K562 (cell line): ENCODE data around the gene ARMC6. TPM values are rescaled to one million over a fixed set of nuclear protein-coding genes. Genes with fewer than 3 reads are reported as not detected.

Experiments
- CCAR2 ChIP-seq: fragments of 200-400 bp; formaldehyde crosslinking; IDR thresholded peaks from 2 replicates; pipeline ENCODE4 v1.6.1; 2017; ENCODE audit warnings: mild to moderate bottlenecking, low read depth, low read length
- CEBPB ChIP-seq: fragments of 450-650 bp; IDR thresholded peaks from 2 replicates; pipeline ENCODE4 v1.6.1; 2016; ENCODE audit warnings: missing genetic modification characterization, missing compliant biosample characterization
- HSF4 ChIP-seq: fragments of 250-450 bp; sonication (Bioruptor Pico); IDR thresholded peaks from 2 replicates; pipeline ENCODE4 v2.1.2; 2022; ENCODE audit warnings: mild to moderate bottlenecking, moderate library complexity, borderline replicate concordance
- LCOR ChIP-seq: sonication (generic); formaldehyde crosslinking; IDR thresholded peaks from 2 replicates; pipeline ENCODE4 v1.8.0; 2022; ENCODE audit warnings: mild to moderate bottlenecking, missing genetic modification reagents
- MCM7 ChIP-seq, 2 experiments: fragments of 450-650 bp; IDR thresholded peaks; 2 replicates each; pipeline ENCODE4 v1.6.1; 2016 to 2018
- POLR2A ChIP-seq: fragments of 450-650 bp; conservative IDR thresholded peaks from 2 replicates; pipeline ENCODE4 v1.6.1; 2016
- PTRF ChIP-seq: fragments of 450-650 bp; IDR thresholded peaks from 2 replicates; pipeline ENCODE4 v1.6.1; 2016; ENCODE audit warnings: mild to moderate bottlenecking, missing genetic modification characterization, missing compliant biosample characterization
- THRAP3 ChIP-seq: fragments of 450-650 bp; IDR thresholded peaks from 2 replicates; pipeline ENCODE4 v1.6.1; 2016; ENCODE audit warnings: mild to moderate bottlenecking, inconsistent platforms, borderline replicate concordance
- USF2 ChIP-seq: sonication (generic); formaldehyde crosslinking; IDR thresholded peaks from 2 replicates; pipeline ENCODE4 v1.5.0; 2020; ENCODE audit warnings: missing genetic modification reagents
- ZNF512 ChIP-seq: IDR thresholded peaks from 2 replicates; pipeline ENCODE4 v1.6.1; 2016; ENCODE audit warnings: missing genetic modification characterization, missing compliant biosample characterization
- ZNF76 ChIP-seq: fragments of 250-450 bp; sonication (Bioruptor Pico); IDR thresholded peaks from 2 replicates; pipeline ENCODE4 v1.4.0; 2020; ENCODE audit warnings: mild to moderate bottlenecking, moderate library complexity, borderline replicate concordance
- ZNF780A ChIP-seq: fragments of 250-450 bp; sonication (Bioruptor Pico); IDR thresholded peaks from 2 replicates; pipeline ENCODE4 v1.5.0; 2021; ENCODE audit warnings: mild to moderate bottlenecking
- polyA plus RNA-seq, 8 experiments: library from polyadenylated mRNA; depleted of rRNA in 4 of 8; stranded (reverse) in 5 of 8; unstranded in 3 of 8; fragments of >200 nt; fragmentation: Nextera tagmentation in 2 of 8; fragmentation: Illumina TruSeq in 1 of 8; extraction: Ambion mirVana in 2 of 8; extraction: Trizol in 1 of 8; gene quantifications; 2 replicates each; pipeline versions ENCODE4 v1.2.1 to v1.2.3, GENCODE V29; 2011 to 2014; ENCODE audit warnings: inconsistent platforms in 1 of 8, missing spikeins in 1 of 8
- total RNA-seq, 7 experiments: library from RNA; depleted of rRNA in 6 of 7; stranded (reverse); fragments of >200 nt in 6 of 7; fragmentation: Illumina TruSeq in 2 of 7; extraction: Trizol in 2 of 7; gene quantifications; 2 replicates each; pipeline versions ENCODE4 v1.2.1 to v1.2.3, GENCODE V29; 2011 to 2021; ENCODE audit warnings: low replicate concordance in 1 of 7
- TF ChIP-seq, protein P1 (sequence below): fragments of 250-450 bp; sonication (Bioruptor Pico); IDR thresholded peaks from 2 replicates; pipeline ENCODE4 v1.4.0; 2020
- TF ChIP-seq, protein P2 (sequence below): fragments of 250-450 bp; sonication (Bioruptor Pico); IDR thresholded peaks from 2 replicates; pipeline ENCODE4 v1.8.0; 2021; ENCODE audit warnings: moderate library complexity, mild to moderate bottlenecking, inconsistent platforms

Gene ARMC6
- total and polyA plus RNA-seq, 9 of the 15 experiments (the other 6 are each of a cell fraction or from before 2014, with no cell fraction given) = 2.1 to 93.4 (median 63.6) TPM

DNA sequence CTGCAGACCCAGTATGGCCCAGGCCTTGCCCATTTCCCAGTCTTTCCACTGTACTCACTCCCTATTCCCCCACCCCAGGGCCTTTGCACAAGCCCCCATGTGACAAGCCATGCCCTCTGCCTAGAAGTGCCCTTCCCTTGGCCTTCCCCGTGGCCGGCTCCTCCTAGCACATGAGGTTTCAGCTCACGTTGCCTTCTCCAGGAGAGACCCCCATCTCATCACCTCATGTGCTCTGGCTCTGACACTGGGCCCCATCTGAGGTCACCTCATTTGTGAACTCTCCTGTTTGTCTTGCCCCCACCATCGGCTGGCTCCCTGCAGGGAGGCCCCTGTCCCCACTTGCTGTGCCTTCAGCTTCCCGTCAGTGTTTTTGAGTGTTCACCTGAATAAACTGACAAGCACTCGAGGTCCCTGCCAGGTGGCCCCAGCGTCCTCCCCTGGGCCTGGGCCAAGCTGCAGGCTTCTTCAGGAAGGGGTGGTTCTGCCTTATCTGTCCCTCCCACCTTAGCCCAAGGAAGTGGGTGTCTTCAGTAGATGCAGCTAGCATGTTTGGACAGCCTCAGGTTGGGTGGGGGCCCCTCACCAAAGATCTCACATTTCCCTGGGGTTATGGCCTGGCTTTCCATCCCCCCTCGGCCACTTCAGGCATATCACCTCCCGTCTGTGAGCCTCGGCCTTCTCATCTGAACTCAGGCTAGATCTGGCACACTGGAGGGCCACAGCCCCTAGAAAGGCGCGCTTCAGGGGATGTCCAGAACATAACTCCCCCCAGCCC, 26.6 kb downstream of the ARMC6 start (continued):
- no peak for TF ChIP-seq ZNF512 (tag)
- peak; percentile 83; the same call in 1 of the 2 replicates for TF ChIP-seq LCOR (CRISPR knock-in tag)
- no peak for TF ChIP-seq ZNF76 (CRISPR knock-in tag)
- no peak for TF ChIP-seq HSF4 (CRISPR knock-in tag)
- TF ChIP-seq USF2 (CRISPR knock-in tag) = no peak
- 0 out of 2 replicates have a peak, but pooled peaks have one; percentile 10 for TF ChIP-seq THRAP3
- TF ChIP-seq, protein P1, sequence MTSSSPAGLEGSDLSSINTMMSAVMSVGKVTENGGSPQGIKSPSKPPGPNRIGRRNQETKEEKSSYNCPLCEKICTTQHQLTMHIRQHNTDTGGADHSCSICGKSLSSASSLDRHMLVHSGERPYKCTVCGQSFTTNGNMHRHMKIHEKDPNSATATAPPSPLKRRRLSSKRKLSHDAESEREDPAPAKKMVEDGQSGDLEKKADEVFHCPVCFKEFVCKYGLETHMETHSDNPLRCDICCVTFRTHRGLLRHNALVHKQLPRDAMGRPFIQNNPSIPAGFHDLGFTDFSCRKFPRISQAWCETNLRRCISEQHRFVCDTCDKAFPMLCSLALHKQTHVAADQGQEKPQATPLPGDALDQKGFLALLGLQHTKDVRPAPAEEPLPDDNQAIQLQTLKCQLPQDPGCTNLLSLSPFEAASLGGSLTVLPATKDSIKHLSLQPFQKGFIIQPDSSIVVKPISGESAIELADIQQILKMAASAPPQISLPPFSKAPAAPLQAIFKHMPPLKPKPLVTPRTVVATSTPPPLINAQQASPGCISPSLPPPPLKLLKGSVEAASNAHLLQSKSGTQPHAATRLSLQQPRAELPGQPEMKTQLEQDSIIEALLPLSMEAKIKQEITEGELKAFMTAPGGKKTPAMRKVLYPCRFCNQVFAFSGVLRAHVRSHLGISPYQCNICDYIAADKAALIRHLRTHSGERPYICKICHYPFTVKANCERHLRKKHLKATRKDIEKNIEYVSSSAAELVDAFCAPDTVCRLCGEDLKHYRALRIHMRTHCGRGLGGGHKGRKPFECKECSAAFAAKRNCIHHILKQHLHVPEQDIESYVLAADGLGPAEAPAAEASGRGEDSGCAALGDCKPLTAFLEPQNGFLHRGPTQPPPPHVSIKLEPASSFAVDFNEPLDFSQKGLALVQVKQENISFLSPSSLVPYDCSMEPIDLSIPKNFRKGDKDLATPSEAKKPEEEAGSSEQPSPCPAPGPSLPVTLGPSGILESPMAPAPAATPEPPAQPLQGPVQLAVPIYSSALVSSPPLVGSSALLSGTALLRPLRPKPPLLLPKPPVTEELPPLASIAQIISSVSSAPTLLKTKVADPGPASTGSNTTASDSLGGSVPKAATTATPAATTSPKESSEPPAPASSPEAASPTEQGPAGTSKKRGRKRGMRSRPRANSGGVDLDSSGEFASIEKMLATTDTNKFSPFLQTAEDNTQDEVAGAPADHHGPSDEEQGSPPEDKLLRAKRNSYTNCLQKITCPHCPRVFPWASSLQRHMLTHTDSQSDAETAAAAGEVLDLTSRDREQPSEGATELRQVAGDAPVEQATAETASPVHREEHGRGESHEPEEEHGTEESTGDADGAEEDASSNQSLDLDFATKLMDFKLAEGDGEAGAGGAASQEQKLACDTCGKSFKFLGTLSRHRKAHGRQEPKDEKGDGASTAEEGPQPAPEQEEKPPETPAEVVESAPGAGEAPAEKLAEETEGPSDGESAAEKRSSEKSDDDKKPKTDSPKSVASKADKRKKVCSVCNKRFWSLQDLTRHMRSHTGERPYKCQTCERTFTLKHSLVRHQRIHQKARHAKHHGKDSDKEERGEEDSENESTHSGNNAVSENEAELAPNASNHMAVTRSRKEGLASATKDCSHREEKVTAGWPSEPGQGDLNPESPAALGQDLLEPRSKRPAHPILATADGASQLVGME (CRISPR knock-in tag) = no peak
- no peak for TF ChIP-seq CCAR2
- TF ChIP-seq PTRF = no peak
- no peak for TF ChIP-seq ZNF780A (CRISPR knock-in tag)
- TF ChIP-seq, protein P2, sequence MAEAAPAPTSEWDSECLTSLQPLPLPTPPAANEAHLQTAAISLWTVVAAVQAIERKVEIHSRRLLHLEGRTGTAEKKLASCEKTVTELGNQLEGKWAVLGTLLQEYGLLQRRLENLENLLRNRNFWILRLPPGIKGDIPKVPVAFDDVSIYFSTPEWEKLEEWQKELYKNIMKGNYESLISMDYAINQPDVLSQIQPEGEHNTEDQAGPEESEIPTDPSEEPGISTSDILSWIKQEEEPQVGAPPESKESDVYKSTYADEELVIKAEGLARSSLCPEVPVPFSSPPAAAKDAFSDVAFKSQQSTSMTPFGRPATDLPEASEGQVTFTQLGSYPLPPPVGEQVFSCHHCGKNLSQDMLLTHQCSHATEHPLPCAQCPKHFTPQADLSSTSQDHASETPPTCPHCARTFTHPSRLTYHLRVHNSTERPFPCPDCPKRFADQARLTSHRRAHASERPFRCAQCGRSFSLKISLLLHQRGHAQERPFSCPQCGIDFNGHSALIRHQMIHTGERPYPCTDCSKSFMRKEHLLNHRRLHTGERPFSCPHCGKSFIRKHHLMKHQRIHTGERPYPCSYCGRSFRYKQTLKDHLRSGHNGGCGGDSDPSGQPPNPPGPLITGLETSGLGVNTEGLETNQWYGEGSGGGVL = no peak; the same call in 1 of the 2 replicates
- TF ChIP-seq MCM7 (IDR thresholded peaks at IDR 0.05) = no peak
- TF ChIP-seq POLR2A = no peak
- TF ChIP-seq CEBPB = no peak
